NCI-H345 treated with DMSO at 0.1 percent for 48 hours (cell line): ENCODE data around the gene CREBL2.
"Not testable (repeated sequence)": the region's sequence is repeated elsewhere in the genome, so short reads cannot be mapped to it uniquely, and the experiment has no call there.

Experiments
- DNase-seq: peaks from one replicate; lab custom pipeline; 2025; ENCODE audit not compliant: unreplicated experiment; lab: John Stamatoyannopoulos, UW

The CREBL2 gene, protein sequence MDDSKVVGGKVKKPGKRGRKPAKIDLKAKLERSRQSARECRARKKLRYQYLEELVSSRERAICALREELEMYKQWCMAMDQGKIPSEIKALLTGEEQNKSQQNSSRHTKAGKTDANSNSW

DNA sequence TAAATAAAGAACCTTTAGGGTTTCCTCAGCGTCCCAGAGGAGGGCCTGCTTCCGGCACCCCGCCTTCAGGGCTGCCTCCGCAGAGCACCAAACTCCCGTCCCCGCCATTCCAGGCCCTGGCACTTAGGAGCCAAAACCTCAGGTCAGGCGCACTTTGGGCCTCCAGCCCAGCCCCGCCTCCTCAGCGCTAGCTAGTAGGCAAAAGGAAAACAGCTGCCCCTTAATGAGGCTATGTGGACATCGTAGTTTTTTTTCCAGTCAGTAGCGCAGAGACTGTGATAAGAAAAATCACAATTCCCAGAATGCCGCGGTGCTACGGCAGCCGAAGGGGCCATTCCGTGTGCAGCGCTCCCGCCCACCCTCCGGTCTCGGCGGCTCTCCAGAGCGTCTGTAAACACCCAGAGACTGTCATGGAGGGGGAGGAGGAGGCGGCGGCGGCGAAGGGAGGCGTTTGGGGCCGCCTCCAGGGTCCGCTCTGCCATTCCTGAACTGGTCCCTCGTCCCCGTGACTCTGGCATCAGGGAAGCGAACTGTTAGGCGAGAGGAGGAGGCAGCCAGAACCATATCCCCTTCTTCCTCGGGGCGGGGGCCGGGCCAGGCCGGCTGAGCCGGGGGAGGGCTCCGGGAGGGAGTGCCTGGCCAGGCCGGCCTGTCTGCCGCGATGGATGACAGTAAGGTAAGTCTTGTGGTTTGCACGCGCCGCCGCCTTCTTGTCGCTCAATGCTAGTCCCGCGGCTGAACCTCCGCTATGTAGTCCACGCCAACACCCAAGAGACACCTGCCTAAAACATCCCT, at the start of gene CREBL2:
CREBL2 (plus strand) TSS at position 365 of the 795 bp plus-strand sequence; CDS start at position 662, 297 bp downstream.
- DNase-seq, result peak; percentile 91

DNA sequence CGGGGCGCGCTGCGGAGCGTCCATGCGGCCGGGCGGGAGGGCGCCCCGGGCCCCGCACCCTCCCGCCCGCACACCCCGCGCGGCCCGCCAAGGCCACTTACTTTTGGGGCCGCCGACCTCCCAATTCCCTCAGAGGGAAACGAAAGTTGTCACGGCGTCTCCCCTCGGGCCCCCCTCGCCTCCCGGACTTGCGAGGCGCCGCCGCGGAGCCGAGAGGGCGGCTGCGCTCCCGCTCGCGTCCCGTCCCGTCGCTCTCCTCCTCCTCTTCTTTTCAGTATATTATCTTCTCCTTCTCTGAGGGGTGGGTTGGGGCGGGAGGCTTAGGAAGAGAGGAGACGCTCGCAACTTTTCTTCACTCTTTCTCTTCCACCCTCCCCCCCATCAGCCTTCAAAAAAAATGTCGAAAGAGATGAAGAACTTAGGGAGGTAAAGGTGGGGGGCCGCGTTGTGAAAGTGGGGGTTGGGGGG, 49.6 kb upstream of the CREBL2 start:
- no peak for DNase-seq

DNA sequence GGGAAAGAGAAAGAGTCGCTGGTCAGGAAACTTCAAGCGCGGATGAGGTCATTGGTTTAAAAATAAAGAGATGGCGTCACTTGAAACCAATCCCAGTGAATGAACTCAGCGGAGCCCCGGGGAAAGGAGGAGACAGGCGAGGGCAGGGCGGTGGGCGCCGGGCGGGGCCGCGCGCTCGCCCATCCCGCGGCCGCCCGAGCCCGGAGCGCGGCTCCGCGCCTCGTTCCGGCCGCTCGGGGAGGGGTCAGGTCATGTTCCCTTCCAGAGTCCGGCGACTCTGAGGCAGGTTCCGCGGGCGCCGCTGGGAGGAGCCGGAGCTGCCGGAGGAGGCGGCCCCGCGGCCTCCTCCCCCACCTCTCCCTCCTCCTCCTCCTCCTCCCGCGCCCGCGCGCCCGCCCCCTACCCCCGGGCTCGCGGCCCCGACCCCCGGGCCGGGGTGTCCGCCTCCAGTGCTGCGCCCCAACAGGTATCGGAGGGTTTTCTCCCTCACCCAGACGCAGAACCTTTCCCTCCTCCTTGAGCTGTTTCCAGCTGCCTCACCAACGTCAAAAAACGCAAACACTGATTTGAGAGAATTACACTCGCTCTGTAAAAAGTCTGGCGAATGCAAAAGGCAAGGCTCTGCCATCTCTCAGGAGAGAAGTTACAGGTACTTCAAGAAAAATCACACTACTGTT, 49.0 kb upstream of the CREBL2 start, which contains the start of gene DUSP16:
DUSP16 (minus strand) TSS at position 279 of the 677 bp plus-strand sequence. CDS start 41,765 bp downstream, outside the sequence.
- DNase-seq, result peak; percentile 75

DNA sequence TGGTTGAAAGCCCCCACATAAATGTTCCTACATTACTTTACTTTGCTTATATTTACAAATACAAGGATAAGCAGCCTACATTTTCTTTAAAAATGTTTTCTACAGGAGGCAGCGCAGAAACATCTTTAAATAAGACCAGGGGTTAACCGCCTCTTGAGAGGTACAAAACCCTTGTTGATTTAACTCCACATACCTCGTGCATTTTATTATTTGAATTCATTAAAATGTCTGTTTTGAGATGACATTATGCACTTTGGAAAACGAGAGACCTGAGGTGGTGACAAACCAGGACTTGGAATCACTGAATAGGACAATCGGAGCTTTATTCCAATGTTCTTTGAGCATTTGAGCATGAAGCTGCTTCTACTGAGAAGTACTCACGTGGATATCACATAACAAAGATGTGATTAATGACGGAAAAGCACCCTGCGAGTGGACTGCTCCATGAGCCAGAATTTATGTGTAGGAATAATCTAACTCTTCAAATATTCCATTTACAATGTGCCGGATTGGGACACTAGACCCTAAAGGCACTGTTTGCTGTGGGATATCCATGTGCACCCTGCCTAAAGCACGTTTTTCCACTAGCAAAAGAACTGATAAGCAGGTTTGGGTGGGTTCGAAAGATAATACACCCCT, 48.3 kb upstream of the CREBL2 start:
- DNase-seq, result peak; percentile 24

DNA sequence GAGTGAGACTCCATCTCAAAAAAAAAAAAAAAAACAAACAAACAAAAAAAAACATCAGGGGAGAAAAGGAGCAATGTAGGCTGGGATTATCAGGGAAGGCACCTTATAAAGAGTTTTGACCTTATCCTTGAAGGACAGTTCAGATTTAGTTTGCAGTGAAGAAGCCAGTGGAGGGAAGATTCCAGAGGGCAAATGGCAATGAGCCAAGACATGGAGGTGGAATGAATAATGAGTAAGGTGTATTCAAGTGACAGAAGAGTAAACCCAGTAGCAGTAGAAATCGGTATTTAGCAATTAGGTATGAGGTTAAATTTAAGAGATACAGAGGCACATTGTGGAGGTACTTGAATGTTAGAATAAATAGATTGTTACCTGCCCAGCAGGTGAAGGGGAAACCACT, 46.8 kb upstream of the CREBL2 start:
- no peak for DNase-seq

DNA sequence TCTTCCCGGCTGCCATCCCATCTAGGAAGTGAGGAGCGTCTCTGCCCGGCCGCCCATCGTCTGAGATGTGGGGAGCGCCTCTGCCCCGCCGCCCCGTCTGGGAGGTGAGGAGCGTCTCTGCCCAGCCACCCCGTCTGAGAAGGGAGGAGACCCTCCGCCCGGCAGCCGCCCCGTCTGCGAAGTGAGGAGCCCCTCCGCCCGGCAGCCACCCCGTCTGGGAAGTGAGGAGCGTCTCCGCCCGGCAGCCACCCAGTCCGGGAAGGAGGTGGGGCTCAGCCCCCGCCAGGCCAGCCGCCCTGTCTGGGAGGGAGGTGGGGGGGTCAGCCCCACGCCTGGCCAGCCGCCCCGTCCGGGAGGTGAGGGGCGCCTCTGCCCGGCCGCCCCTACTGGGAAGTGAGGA, 45.7 kb upstream of the CREBL2 start:
- DNase-seq, result not testable (repeated sequence)

DNA sequence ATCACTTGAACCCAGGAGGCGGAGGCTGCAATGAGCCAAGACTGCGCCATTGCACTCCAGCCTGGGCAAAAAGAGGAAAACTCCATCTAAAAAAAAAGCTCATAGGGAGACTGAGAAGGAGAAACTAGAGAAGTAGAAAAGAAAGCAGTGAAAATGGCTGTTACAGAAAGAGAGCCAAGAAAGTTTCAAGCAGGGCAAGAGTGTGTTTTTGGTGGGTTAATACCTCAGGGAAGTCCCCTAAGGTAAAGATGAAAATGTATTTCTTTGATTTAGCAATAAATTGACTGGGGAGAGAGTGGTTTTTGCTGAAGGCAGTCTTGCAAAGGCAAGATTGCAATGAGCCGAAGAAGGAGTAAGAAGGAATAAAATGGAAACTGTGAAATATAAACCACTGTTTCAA, 39.0 kb upstream of the CREBL2 start:
- DNase-seq, result no peak

DNA sequence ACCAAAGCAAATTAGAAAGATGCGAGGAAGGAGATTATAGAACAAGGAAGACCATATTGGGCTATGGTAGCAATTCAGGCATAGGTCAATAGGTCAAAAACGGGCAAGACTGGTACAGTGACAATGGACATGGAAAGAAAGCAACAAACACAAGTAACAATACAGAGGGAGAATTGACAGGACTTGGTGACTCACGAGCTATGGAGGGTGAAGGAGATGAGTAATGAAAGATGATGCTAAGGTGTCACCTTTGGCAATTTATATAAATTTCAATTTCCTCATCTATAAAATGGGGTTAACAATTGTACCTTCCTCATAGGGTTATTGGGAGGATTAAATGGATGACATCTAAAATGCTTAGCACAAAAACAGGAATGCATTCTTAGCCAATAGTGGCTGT, 33.9 kb upstream of the CREBL2 start:
- DNase-seq, result no peak

DNA sequence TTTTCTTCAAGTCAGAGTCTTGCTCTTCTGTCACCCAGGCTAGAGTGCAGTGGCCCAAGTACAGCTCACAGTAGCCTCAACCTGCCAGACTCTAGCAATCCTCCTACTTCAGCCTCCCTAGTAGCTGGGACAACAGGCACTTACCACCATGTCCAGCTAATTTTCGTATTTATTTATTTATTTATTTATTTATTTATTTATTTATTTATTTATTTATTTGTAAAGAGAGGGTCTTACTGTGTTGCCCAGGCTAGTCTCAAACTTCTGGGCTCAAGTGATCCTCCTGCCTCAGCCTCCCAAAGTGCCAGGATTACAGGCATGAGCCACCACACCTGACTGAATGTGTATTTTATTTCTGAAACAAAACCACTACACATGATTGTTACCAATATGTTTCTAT, 31.0 kb upstream of the CREBL2 start:
- DNase-seq, result not testable (repeated sequence)

DNA sequence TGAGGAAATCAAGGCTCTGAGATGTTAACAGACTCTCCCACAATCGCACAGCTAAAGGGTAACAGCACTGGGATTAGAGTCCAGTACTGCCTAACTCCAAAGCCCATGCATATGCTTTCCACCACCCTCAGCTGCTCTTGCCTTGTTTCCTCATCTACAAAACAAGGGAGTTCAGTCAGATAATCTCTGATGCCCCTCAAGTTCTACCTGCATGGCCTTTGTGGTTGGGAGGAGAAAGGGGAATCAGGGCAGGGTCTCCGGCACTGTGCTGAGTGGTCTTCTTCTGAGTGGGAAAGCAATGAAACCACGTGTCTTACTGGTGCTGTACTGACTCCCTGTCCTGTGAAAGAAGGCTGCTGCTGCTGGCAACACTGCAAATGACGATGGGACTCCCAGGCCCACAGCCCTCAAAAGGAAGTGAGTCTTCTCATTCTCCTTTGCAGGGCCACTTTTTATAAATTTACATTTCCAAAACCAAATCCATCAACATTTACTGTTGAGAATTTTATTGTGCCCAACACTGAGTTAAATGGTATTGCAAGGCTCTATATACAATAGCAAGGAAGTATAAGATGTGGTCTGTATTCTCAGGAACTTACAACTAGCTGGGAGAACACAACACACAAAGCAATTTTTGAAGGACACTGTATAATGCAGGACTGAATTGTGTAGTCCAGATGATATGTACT, 29.3 kb upstream of the CREBL2 start:
- no peak for DNase-seq

DNA sequence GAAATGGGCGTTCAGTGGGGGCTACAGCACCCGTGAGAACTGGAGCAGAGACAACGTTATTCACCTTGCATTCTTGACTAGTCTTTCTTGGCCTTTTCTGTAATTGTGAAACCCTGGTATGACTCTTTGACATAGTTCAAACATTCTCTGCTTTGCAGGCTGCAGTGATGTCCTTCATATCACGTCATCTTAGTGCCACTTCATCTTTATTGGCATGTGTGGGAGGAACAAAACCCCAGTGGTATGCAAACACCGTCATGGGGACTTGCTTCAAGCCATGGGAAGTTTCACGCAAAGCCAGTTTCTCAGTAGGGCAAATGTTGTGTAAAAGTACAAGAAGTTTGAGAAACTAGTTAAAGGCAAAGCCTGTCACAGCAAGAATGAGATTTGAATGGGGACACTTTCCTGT, 28.8 kb upstream of the CREBL2 start:
- DNase-seq, result no peak

DNA sequence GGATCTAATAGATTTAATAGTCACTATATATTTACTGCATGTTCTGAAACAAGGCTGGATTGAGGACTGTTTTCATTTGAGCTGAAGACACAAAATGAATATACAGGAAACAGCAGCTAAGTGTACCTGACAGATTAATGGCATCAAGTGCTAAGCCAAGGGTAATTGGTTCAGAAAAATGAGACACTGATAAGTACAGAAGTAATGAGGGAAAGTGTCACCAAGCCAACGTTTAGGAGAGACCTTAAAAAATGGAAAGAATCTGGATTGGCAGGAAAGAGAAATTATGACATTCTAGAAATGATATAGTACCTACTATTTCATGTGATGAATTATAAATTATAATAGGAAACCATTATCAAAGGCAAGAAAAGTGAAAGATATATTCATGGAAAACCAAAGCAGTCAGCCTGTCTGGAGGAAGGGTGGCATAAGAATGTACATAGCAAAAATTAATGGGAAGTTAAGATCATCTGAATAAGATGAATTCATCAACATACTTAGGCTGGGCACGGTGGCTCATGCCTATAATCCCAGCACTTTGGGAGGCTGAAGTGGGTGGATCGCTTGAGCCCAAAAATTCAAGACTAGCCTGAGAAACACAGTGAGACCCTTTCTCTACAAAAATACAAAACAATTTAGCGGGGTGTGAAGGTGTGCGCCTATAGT, 28.0 kb upstream of the CREBL2 start:
- DNase-seq, result no peak

DNA sequence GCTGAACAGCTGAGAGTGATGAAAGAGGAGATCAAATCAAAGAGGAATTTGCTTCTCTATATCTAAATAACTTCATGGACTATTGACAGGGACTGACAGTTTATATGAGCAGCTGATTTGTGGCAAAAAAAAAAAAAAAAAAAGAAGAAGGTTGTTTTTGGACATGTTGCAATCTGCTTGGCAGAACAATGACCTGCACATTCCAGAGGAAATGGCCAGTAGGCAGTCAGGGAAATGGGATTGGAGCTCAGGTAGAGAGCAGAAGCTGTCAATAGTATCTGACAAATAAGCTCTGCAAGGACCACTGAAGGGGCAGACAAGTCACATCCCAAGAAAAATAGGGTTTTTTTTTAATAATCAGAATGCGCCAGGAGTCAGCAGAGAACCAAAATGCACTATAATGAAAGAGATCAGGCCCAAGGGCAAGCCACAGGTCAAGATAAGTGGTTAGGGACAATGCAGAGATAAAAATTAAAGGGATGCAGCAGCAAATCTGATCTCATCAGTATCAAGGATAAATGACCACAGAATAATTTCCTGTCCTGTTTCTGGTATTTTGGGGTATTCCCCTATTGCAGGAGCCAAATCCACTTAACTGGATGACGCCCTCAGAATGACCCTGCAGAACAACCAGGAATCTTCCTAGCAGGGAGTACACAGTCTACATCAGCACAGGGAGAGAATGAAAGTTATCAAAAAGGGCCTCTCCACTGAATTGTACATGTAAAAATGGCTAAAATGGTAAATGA, 26.4 kb upstream of the CREBL2 start:
- no peak for DNase-seq

DNA sequence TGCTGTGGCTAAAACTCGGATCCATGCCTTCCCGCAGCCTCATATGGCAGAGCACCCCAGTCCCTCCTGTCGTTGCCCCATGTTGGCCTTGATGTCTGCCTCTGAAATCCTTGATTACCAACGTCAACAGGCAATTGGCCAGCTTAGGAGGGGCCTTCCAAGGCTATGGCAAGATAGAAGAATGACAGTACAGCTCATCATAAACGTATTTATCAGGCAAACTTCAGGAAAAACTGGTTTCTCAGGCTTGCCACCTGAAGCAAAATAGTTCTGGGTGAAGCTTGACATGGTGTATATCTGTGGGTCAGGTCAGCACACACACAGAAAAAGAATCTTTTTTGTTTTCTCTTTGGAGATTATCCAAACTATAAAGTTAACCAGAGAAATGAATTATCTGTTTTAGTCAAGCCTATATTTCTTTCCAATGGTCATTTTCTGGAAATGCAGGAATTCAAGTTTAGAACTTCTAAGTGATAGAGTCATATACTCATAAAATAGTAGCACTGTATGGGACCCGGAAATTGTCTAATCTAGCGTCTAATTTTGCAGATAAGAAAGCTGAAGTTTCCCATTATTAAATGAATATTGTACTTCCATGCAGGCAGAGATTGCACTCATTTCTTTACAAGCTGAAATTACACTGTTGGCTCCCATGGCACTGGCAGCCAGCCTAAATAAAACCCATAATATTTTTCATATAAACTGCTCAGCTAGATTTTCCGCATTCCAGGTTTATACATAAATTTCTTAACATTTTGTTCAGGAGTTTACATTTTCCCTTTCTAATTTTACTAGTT, 24.6 kb upstream of the CREBL2 start:
- no peak for DNase-seq

DNA sequence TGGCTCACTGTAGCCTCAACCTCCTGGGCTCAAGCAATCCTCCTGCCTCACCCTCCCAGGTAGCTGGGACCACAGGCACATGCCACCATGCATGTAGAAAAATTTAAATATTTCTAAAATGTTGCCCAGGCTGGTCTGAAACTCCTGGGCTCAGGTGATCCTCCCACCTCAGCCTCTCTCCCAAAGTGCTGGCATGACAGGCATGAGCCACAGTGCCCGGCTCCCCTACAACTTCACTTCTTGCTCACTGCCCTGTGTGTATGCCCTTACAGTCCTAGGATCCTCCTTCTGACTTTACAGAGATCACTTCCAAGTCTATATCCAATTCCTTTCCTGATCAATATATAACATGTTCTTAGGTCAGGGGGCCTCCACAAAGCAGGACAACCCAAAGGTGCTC, 23.8 kb upstream of the CREBL2 start:
- no peak for DNase-seq

DNA sequence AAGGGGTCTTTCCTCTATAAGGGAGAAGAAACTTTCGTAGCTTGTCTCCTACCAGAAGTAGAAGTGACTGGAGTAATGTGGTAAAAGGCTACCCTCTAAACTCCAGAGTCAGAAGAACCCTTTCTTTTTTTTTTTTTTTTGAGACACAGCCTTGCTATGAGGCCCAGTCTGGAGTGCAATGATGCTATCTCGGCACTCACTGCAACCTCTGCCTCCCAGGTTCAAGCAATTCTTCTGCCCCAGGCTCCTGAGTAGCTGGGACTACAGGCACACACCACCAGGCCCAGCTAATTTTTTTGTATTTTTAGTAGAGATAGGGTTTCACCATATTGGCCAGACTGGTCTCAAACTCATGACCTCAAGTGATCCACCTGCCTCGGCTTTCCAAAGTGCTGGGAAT, 23.2 kb upstream of the CREBL2 start:
- DNase-seq, result not testable (repeated sequence)

DNA sequence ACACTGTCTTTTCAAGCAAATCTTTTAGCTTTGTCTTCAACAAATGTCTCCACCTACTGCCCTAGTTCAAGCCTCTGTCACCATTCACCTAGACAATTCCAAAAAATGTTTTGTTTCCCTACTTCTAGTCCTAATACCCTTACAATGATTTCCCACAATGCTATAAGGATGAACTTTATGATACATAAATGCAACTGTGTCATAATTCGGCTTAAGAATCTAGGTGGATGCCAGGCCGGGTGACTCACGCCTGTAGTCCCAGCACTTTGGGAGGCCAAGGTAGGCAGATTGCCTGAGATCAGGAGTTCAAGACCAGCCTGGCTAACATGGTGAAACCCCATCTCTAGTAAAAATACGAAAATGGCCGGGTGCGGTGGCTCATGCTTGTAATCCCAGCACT, 20.7 kb upstream of the CREBL2 start:
- no peak for DNase-seq

DNA sequence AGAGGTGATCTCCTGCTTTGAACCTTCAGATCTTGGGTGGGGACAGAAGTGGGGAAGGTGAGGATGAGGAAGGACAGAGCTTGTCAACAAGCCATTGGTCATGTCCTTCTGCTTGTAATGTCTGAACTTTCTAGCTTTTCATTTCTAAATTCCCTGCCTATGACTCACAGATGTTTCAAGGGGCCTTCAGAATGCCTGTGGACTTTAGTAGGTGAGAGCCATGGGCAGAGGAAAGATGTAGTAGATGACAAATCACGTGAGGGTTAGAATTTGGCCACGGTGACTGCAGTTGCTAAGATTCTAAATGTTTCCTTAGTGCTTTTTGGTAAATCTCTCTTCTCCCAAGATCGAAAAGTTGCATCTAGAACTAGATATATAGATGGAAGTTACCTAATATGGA, 18.7 kb upstream of the CREBL2 start:
- DNase-seq, result no peak

DNA sequence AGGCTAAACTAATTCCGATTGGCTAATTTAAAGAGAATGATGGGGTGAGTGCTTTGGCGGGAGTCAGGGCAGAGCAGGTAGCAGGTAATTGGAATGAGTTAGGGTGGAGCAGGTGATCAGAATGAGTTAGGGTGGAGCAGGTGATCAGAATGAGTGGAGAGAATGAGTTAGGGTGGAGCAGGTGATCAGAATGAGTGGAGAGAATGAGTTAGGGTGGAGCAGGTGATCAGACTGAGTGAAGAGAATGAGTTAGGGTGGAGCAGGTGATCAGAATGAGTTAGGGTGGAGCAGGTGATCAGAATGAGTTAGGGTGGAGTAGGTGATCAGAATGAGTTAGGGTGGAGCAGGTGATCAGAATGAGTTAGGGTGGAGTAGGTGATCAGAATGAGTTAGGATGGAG, 15.7 kb upstream of the CREBL2 start:
- not testable (repeated sequence) for DNase-seq
